ENCODE measurements around the gene PPDPF.

DNA sequence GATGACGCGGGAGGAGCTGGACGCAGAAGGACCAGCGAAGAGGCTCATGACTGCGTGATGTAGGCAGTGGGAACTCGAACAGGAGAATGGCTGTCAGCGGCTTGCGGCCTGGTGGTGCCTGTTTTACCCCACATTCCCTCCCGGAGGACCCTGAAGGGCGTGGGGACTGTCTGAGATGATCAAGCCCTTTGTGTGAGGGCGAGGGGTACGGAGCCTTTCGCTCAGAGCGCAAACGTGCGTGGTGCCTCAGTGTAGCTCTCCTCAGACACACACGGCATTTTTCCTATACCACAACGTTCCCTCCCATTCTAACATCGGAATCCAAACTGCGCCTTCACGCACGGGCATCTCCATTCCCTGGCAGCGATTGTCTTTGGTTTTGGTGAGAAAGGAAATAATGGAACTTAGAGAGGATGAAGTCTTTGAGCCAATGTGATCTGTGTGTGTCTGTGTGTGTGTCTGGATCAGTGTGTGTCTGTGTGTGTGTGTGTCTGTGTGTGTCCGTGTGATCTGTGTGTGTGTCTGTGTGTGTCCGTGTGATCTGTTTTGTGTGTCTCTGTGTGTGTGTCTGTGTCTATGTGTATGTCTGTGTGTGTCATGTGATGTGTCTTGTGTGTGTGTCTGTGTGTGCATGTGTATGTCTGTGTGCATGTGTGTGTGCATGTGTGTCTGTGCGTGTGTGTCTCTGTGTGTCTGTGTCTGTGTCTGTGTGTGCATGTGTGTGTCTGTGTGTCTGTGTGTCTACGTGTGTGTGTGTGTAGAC, 11.3 kb downstream of the PPDPF start:
- no peak for TF ChIP-seq ZFP30 (CRISPR knock-in tag; IDR thresholded peaks at IDR 0.05)
- TF ChIP-seq, protein P1, sequence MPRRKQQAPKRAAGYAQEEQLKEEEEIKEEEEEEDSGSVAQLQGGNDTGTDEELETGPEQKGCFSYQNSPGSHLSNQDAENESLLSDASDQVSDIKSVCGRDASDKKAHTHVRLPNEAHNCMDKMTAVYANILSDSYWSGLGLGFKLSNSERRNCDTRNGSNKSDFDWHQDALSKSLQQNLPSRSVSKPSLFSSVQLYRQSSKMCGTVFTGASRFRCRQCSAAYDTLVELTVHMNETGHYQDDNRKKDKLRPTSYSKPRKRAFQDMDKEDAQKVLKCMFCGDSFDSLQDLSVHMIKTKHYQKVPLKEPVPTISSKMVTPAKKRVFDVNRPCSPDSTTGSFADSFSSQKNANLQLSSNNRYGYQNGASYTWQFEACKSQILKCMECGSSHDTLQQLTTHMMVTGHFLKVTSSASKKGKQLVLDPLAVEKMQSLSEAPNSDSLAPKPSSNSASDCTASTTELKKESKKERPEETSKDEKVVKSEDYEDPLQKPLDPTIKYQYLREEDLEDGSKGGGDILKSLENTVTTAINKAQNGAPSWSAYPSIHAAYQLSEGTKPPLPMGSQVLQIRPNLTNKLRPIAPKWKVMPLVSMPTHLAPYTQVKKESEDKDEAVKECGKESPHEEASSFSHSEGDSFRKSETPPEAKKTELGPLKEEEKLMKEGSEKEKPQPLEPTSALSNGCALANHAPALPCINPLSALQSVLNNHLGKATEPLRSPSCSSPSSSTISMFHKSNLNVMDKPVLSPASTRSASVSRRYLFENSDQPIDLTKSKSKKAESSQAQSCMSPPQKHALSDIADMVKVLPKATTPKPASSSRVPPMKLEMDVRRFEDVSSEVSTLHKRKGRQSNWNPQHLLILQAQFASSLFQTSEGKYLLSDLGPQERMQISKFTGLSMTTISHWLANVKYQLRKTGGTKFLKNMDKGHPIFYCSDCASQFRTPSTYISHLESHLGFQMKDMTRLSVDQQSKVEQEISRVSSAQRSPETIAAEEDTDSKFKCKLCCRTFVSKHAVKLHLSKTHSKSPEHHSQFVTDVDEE (CRISPR knock-in tag; IDR thresholded peaks at IDR 0.05): no peak
